GM18519 (cell line): ENCODE measurements around the gene METTL1.
A peak's percentile ranks its signal among the peaks of the same experiment; 100 is the strongest.
"Not testable (repeated sequence)": the region's sequence is repeated elsewhere in the genome, so short reads cannot be mapped to it uniquely, and the experiment has no call there.

ENCODE experiments used
- ATAC-seq: cut with Tn5 transposase; IDR thresholded peaks from one replicate; pipeline ENCODE4 v1.9.1; 2021; ENCODE audit warnings: mild to moderate bottlenecking, moderate library complexity; ENCODE audit not compliant: unreplicated experiment, low FRiP score

Gene METTL1

GRCh38 chr12:57771873-57772428 is at the start of gene METTL1:
METTL1 (minus strand) TSS chr12:57772105; CDS start chr12:57772083, 22 bp downstream.
- peak; percentile 61 for ATAC-seq

GRCh38 chr12:57821015-57821414 is 49.1 kb upstream of the METTL1 start:
- not testable (repeated sequence) for ATAC-seq

GRCh38 chr12:57820119-57820518 is 48.2 kb upstream of the METTL1 start:
- not testable (repeated sequence) for ATAC-seq

GRCh38 chr12:57817990-57818331 is 46.1 kb upstream of the METTL1 start:
- not testable (repeated sequence) for ATAC-seq

GRCh38 chr12:57817261-57817989 is 45.5 kb upstream of the METTL1 start:
- ATAC-seq: no peak

GRCh38 chr12:57816855-57817151 is 44.9 kb upstream of the METTL1 start:
- no peak for ATAC-seq

GRCh38 chr12:57816001-57816854 is 44.3 kb upstream of the METTL1 start:
- no peak for ATAC-seq

- ATAC-seq: no peak
These were observed 43.5 kb upstream of the METTL1 start for GRCh38 chr12:57815177-57816000.

- no peak for ATAC-seq
These were observed 42.3 kb upstream of the METTL1 start for GRCh38 chr12:57813971-57814772.

GRCh38 chr12:57813111-57813970 is 41.4 kb upstream of the METTL1 start:
- no peak for ATAC-seq

GRCh38 chr12:57811028-57811755 is 39.3 kb upstream of the METTL1 start:
- no peak for ATAC-seq

GRCh38 chr12:57810450-57810849 is 38.5 kb upstream of the METTL1 start:
- ATAC-seq: no peak

- ATAC-seq: no peak
These were observed 37.5 kb upstream of the METTL1 start for GRCh38 chr12:57809425-57809824.

GRCh38 chr12:57808351-57808750 is 36.4 kb upstream of the METTL1 start:
- ATAC-seq: no peak

GRCh38 chr12:57807285-57807684 is 35.4 kb upstream of the METTL1 start:
- no peak for ATAC-seq

GRCh38 chr12:57806677-57807076 is 34.8 kb upstream of the METTL1 start:
- no peak for ATAC-seq

GRCh38 chr12:57803319-57803893 is 31.5 kb upstream of the METTL1 start:
- ATAC-seq: no peak

- no peak for ATAC-seq
These were observed 30.7 kb upstream of the METTL1 start for GRCh38 chr12:57802607-57803006.
